Lower lobe of right lung (tissue), 2 donors: Measurements from ENCODE around the gene PIAS4. TPM values are rescaled to one million over a fixed set of nuclear protein-coding genes. Genes with fewer than 3 reads are reported as not detected.
A peak's percentile ranks its signal among the peaks of the same experiment; 100 is the strongest.

ENCODE experiments used
- ATAC-seq, 2 donors: fragments of 200-7000 bp; cut with Tn5 transposase; one replicate each; pipeline ENCODE4 v1.9.1; 2020 to 2022; ENCODE audit warnings: mild to moderate bottlenecking in 2 of 2, moderate library complexity in 2 of 2
- DNase-seq: peaks from one replicate; pipeline ENCODE4 v3.0.0-alpha.2; 2020
- H3K27ac ChIP-seq: fragments of 200-600 bp; one replicate; pipeline ENCODE4 v1.8.0; 2022
- H3K27me3 ChIP-seq: fragments of 200-600 bp; one replicate; pipeline ENCODE4 v1.8.0; 2022; ENCODE audit warnings: low read depth
- H3K36me3 ChIP-seq: fragments of 200-600 bp; one replicate; pipeline ENCODE4 v1.8.0; 2022; ENCODE audit warnings: mild to moderate bottlenecking
- H3K4me1 ChIP-seq: fragments of 200-600 bp; one replicate; pipeline ENCODE4 v1.8.0; 2022
- H3K4me3 ChIP-seq: fragments of 200-600 bp; one replicate; pipeline ENCODE4 v1.8.0; 2022; ENCODE audit warnings: mild to moderate bottlenecking
- H3K9me3 ChIP-seq: fragments of 200-600 bp; one replicate; pipeline ENCODE4 v1.8.0; 2022
- CTCF ChIP-seq: fragments of 200-600 bp; IDR thresholded peaks from one replicate; pipeline ENCODE4 v1.8.0; 2022; ENCODE audit warnings: antibody characterized with exemption, mild to moderate bottlenecking
- intact Hi-C: fragments of 100-400 bp; cut with DNase I; formaldehyde crosslinking; loops from one replicate; pipeline ENCODE4 v1.11.0; 2022
- total RNA-seq: library from RNA; stranded (reverse); fragmentation: NEBNext Ultra II Directional; extraction: Animal tissue kit (Norgen Biotek cat#: 25700); gene quantifications from one replicate; pipeline ENCODE4 v1.2.1, GENCODE V29; 2021
- donor health status: DM: no; HTN: yes; CAD: no; lungs with severe emphysema.

The PIAS4 gene
- total RNA-seq, 1 donor from 2014 or later = 27.6 TPM

- ATAC-seq = peak in 1 of 2 donors; percentile 11
- no peak for DNase-seq
- peaks cover 47% of the 10 kb centered on the region for H3K4me1 ChIP-seq
These were observed 37.9 kb upstream of the PIAS4 start for GRCh38 chr19:3969435-3970312.

GRCh38 chr19:3970313-3970807, 37.2 kb upstream of the PIAS4 start:
- no peak for TF ChIP-seq CTCF
- Histone ChIP-seq H3K4me1 (peaks cover 47% of the 10 kb centered on the region), H3K9me3 (no peaks in the 10 kb centered on the region), H3K27me3 (no peaks in the 10 kb centered on the region), H3K4me3 (peak overlapping the region; percentile 81), H3K36me3 (peaks cover 36% of the 10 kb centered on the region), H3K27ac (peak overlapping the region; percentile 92)
- DNase-seq (no peak), ATAC-seq (no peak)
- intact Hi-C loops = no loop called here

More at GRCh38 chr19:3969435-3970312, 37.9 kb upstream of the PIAS4 start:
- Histone ChIP-seq H3K27me3 (no peaks in the 10 kb centered on the region), H3K36me3 (peaks cover 38% of the 10 kb centered on the region), H3K9me3 (no peaks in the 10 kb centered on the region), H3K27ac (peak overlapping the region; percentile 92), H3K4me3 (peak overlapping the region; percentile 81)
- intact Hi-C loops = no loop called here
- no peak for TF ChIP-seq CTCF

GRCh38 chr19:3970808-3971598, 36.5 kb upstream of the PIAS4 start, which contains the start of gene DAPK3:
Gene DAPK3 (minus strand): TSS chr19:3971099. CDS start chr19:3969735, 1,364 bp downstream.
- Histone ChIP-seq H3K27me3 (no peaks in the 10 kb centered on the region), H3K4me3 (peak within 1 kb of the TSS; percentile 81), H3K9me3 (no peaks in the 10 kb centered on the region), H3K27ac (peak within 1 kb of the TSS; percentile 92), H3K4me1 (peaks cover 47% of the 10 kb centered on the region), H3K36me3 (peaks cover 36% of the 10 kb centered on the region)
- DNase-seq (peak; percentile 97), ATAC-seq (peak; percentile 93 to 95)
- intact Hi-C loops = no loop called here
- TF ChIP-seq CTCF = peak; percentile 13

GRCh38 chr19:3975144-3975543, 32.4 kb upstream of the PIAS4 start:
- Histone ChIP-seq H3K9me3 (no peaks in the 10 kb centered on the region), H3K27ac (no peak overlapping the region), H3K27me3 (no peaks in the 10 kb centered on the region), H3K4me1 (peaks cover 11% of the 10 kb centered on the region), H3K36me3 (peaks cover 52% of the 10 kb centered on the region), H3K4me3 (no peak overlapping the region)
- intact Hi-C loops = no loop called here
- TF ChIP-seq CTCF = no peak
- DNase-seq (no peak), ATAC-seq (no peak)

- H3K36me3 ChIP-seq = peaks cover 58% of the 10 kb centered on the region
These were observed 31.9 kb upstream of the PIAS4 start for GRCh38 chr19:3975637-3976087.

More at GRCh38 chr19:3975637-3976087, 31.9 kb upstream of the PIAS4 start:
- H3K27me3 ChIP-seq = no peaks in the 10 kb centered on the region
- intact Hi-C loops = no loop called here
- TF ChIP-seq CTCF = no peak
- peaks cover 10% of the 10 kb centered on the region for H3K4me1 ChIP-seq
- H3K9me3 ChIP-seq = no peaks in the 10 kb centered on the region
- H3K27ac ChIP-seq = no peak overlapping the region
- ATAC-seq = no peak
- no peak for DNase-seq
- H3K4me3 ChIP-seq = no peak overlapping the region
